Endothelial cell of umbilical vein (primary cell): ENCODE results near the gene ZMAT5. TPM values are rescaled to one million over a fixed set of nuclear protein-coding genes. Genes with fewer than 3 reads are reported as not detected.

ENCODE experiments used
- BruUV-seq: library from RNA; stranded (reverse); fragments of 400-500 nt; replicated peaks from 2 replicates; lab custom pipeline; 2021; lab: Mats Ljungman, UMichigan
- CTCF ChIA-PET: fragments of 300-600, 350-600 bp; sonication (Branson Sonifier 250); formaldehyde crosslinking; loops from one replicate; lab custom pipeline; 2021; ENCODE audit warnings: antibody characterized with exemption, inconsistent platforms; lab: Charles Lee
- POLR2A ChIA-PET: fragments of 300-600, 350-600 bp; sonication (Branson Sonifier 250); formaldehyde crosslinking; loops from one replicate; lab custom pipeline; 2021; ENCODE audit warnings: antibody characterized with exemption, inconsistent platforms; lab: Charles Lee
- DNase-seq: peaks from one replicate; pipeline ENCODE4 v3.0.0-alpha.2; 2011; ENCODE audit warnings: low read depth, low spot score
- FAIRE-seq: peaks from 2 replicates; lab custom pipeline; 2011; peaks lifted over from hg19 to GRCh38; lab: Jason Lieb, UNC
- H2AFZ ChIP-seq: 2 replicates; pipeline ENCODE4 v1.6.0; 2012; ENCODE audit warnings: low read depth, low read length, control low read depth, inconsistent platforms
- H3K27ac ChIP-seq: 2 replicates; pipeline ENCODE4 v1.5.1; 2011; ENCODE audit warnings: low read depth, mild to moderate bottlenecking, control low read depth, low read length, moderate library complexity; ENCODE audit not compliant: insufficient read depth
- H3K27me3 ChIP-seq, 2 experiments: 2 replicates each; pipeline versions ENCODE4 v1.6.0 to v1.6.1; 2011; ENCODE audit warnings: low read length in 2 of 2, mixed read lengths in 1 of 2; ENCODE audit not compliant: control insufficient read depth in 2 of 2, insufficient read depth in 2 of 2
- H3K36me3 ChIP-seq, 2 experiments: 2 replicates in 1 of 2; 3 replicates in 1 of 2; pipeline ENCODE4 v1.5.1; 2011; ENCODE audit warnings: low read length in 2 of 2, mild to moderate bottlenecking in 1 of 2, moderate library complexity in 1 of 2; ENCODE audit not compliant: control insufficient read depth in 2 of 2, insufficient read depth in 2 of 2; ENCODE audit errors: extremely low read depth in 1 of 2
- H3K4me1 ChIP-seq: 3 replicates; pipeline ENCODE4 v1.5.1; 2011; ENCODE audit warnings: mild to moderate bottlenecking, low read length; ENCODE audit not compliant: control insufficient read depth, insufficient read depth; ENCODE audit errors: extremely low read depth
- H3K4me2 ChIP-seq: 2 replicates; pipeline ENCODE4 v1.6.1; 2011; ENCODE audit warnings: low read length, control low read depth, mixed read lengths; ENCODE audit not compliant: insufficient read depth
- H3K4me3 ChIP-seq, 3 experiments: fragments of 200-600 bp in 1 of 3; sonication (generic), shearing (Covaris generic) in 1 of 3; replicated peaks in 1 of 3; 2 replicates each; pipeline ENCODE4 v1.5.1; 2011 to 2016; ENCODE audit warnings: control low read depth in 3 of 3, low read length in 3 of 3, mild to moderate bottlenecking in 2 of 3, inconsistent platforms in 1 of 3, low read depth in 1 of 3, moderate library complexity in 1 of 3; ENCODE audit not compliant: insufficient read depth in 1 of 3
- H3K79me2 ChIP-seq: 2 replicates; pipeline ENCODE4 v1.6.0; 2012; ENCODE audit warnings: low read length, inconsistent platforms; ENCODE audit not compliant: control insufficient read depth, insufficient read depth
- H3K9ac ChIP-seq: replicated peaks from 2 replicates; pipeline ENCODE3; 2011; ENCODE audit warnings: low read length, control low read depth; ENCODE audit not compliant: insufficient read depth; ENCODE audit errors: extremely low read depth
- H3K9me1 ChIP-seq: replicated peaks from 3 replicates; pipeline ENCODE4 v1.6.0; 2011; ENCODE audit warnings: mild to moderate bottlenecking, low read length; ENCODE audit not compliant: control insufficient read depth, insufficient read depth; ENCODE audit errors: extremely low read depth
- H3K9me3 ChIP-seq: replicated peaks from 2 replicates; pipeline ENCODE4 v1.5.1; 2012; ENCODE audit warnings: low read length, inconsistent platforms; ENCODE audit not compliant: control insufficient read depth, insufficient read depth
- H4K20me1 ChIP-seq: replicated peaks from 2 replicates; pipeline ENCODE3; 2011; ENCODE audit warnings: mild to moderate bottlenecking, low read length; ENCODE audit not compliant: control insufficient read depth, insufficient read depth; ENCODE audit errors: extremely low read depth
- EZH2 ChIP-seq: IDR thresholded peaks from 2 replicates; pipeline ENCODE4 v1.6.1; 2012; ENCODE audit warnings: borderline replicate concordance, low read depth, mild to moderate bottlenecking, moderate library complexity, low read length, inconsistent platforms; ENCODE audit not compliant: severe bottlenecking
- FOS ChIP-seq: IDR thresholded peaks from 2 replicates; pipeline ENCODE4 v1.6.1; 2011; ENCODE audit warnings: mild to moderate bottlenecking, low read length, moderate library complexity, borderline replicate concordance; ENCODE audit not compliant: insufficient read depth
- GATA2 ChIP-seq: IDR thresholded peaks from 2 replicates; pipeline ENCODE4 v1.7.0; 2011; ENCODE audit warnings: low read depth, mild to moderate bottlenecking, moderate library complexity, mixed read lengths, low read length; ENCODE audit not compliant: insufficient read length, insufficient read depth
- JUN ChIP-seq: IDR thresholded peaks from 2 replicates; pipeline ENCODE4 v1.6.1; 2011; ENCODE audit warnings: borderline replicate concordance, low read depth; ENCODE audit not compliant: insufficient read length, insufficient read depth
- MAX ChIP-seq: IDR thresholded peaks from 2 replicates; pipeline ENCODE4 v1.6.1; 2011; ENCODE audit not compliant: insufficient read depth, insufficient read length
- MYC ChIP-seq: IDR thresholded peaks from one replicate; pipeline ENCODE4 v1.6.1; 2011; ENCODE audit warnings: mild to moderate bottlenecking, low read depth, low read length
- POLR2A ChIP-seq: IDR thresholded peaks from 2 replicates; pipeline ENCODE4 v1.6.1; 2012; ENCODE audit warnings: low read depth, mild to moderate bottlenecking, control low read depth, low read length
- POLR2AphosphoS5 ChIP-seq: IDR thresholded peaks from 2 replicates; pipeline ENCODE4 v1.6.1; 2012; ENCODE audit warnings: low read depth, mild to moderate bottlenecking, control low read depth, low read length, moderate library complexity; ENCODE audit not compliant: insufficient read depth
- dilution Hi-C: fragments of 300-500 bp; cut with MboI; formaldehyde crosslinking; loops from one replicate; pipeline ENCODE4 v1.15.0; 2019; ENCODE audit warnings: low sequenced_read_pairs; ENCODE audit not compliant: extremely low pct_ligation_motif_present
- intact Hi-C: fragments of 100-400 bp; cut with micrococcal nuclease; formaldehyde crosslinking; loops from one replicate; pipeline ENCODE4 v1.10.0; 2022
- polyA plus RNA-seq, 4 experiments: library from polyadenylated mRNA; depleted of rRNA in 3 of 4; stranded (reverse) in 3 of 4; unstranded in 1 of 4; fragments of >200 nt; gene quantifications; 2 replicates each; pipeline versions ENCODE4 v1.2.1 to v1.2.3, GENCODE V29; 2011 to 2012; ENCODE audit warnings: missing spikeins in 1 of 4
- total RNA-seq: library from RNA; stranded (reverse); gene quantifications from 2 replicates; pipeline ENCODE4 v1.2.3, GENCODE V29; 2021
- TF ChIP-seq, protein P1 (sequence below), 2 donors: IDR thresholded peaks; 1 replicate in 1 of 2; 2 replicates in 1 of 2; pipeline ENCODE4 v1.5.1; 2011; ENCODE audit warnings: low read length in 2 of 2, mild to moderate bottlenecking in 2 of 2, moderate library complexity in 2 of 2, control low read depth in 1 of 2, inconsistent platforms in 1 of 2, low read depth in 1 of 2; ENCODE audit not compliant: insufficient read depth in 1 of 2; ENCODE audit errors: extremely low read depth in 1 of 2

ZMAT5 gene
- total and polyA plus RNA-seq, 2 donors (not counting 3 experiments of a cell fraction or from before 2014, with no cell fraction given), result 24.9 to 43.6 TPM

DNA sequence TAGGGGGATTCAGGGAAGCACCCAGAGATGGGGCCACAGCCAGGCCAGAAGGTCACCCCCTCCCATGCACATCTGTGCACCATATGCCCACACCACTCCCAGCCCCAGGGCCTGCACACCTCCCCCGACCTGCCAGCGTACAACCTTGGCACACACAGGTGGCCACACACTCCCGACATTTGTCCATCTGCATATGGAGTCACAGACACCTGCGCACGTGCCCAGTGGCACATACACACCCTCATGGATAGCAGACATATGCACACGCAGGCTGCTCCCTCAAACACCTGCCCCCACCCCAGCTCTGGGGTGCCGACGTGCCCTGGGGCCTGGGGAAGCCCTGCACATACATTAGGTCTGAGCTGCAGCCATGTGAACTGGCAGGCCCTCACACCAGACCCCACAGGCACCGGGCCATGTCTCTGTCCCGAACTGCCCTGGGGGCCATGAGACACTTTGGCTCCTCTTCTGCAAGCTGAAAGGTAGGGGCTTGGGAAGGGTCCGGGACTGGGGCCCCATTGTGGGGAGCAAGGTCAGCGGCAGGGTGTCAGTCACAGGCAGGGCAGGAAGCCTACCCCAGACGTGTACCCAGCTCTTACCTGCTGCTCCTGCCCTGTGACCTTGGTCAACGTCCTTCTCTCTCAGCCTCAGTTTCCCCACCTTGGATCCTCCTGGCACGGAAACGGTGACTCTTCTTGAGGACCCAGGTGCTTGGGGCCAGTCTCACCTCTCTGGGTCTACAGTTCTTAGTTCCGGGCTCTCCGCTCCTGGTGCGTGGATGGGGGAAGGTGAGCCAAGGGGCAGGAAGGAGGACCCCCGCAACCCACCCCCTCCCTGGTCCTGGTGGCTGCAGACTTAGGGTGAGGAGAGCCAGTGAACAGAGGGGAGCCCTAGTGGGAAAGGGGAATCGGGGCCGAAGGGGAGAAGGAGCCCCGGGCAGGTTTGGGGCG is 47.6 kb downstream of the ZMAT5 start:
- Histone ChIP-seq H3K4me1 (no peaks in the 10 kb centered on the region), H3K36me3 (no peaks in the 10 kb centered on the region), H4K20me1 (no peaks in the 10 kb centered on the region), H3K9me3 (no peaks in the 10 kb centered on the region), H3K27ac (no peak overlapping the region), H3K27me3 (peaks cover 15 to 19% of the 10 kb centered on the region in 2 experiments), H2AFZ (no peak overlapping the region), H3K4me2 (no peak overlapping the region), H3K9me1 (no peaks in the 10 kb centered on the region), H3K79me2 (no peaks in the 10 kb centered on the region), H3K4me3 (no peak overlapping the region), H3K9ac (no peak overlapping the region)
- CTCF ChIA-PET, result interaction anchor here (1.1 to 2.0 kb wide), 5 partner anchors 17 to 370 kb away, joined by 3 to 10 read pairs (median 4); no protein-coding TSS in a partner anchor
- FAIRE-seq, result no peak
- BruUV-seq, result no TSS peak
- no peak for TF ChIP-seq MYC
- peak; percentile 67 for TF ChIP-seq EZH2
- POLR2A ChIA-PET, result no interaction called here
- dilution Hi-C loops, result no loop called here
- no peak for DNase-seq
- intact Hi-C loops, result loop anchor here (10.0 kb wide), 1 partner anchor 244 kb away; no protein-coding TSS in a partner anchor

- ChIA-PET CTCF (interaction anchor here (1.1 to 2.0 kb wide), 6 partner anchors 9 to 371 kb away, joined by 3 to 10 read pairs (median 4); no protein-coding TSS in a partner anchor), POLR2A (no interaction called here)
- no peaks in the 10 kb centered on the region for H3K79me2 ChIP-seq
- dilution Hi-C loops (no loop called here), intact Hi-C loops (loop anchor here (10.0 kb wide), 1 partner anchor 243 kb away; no protein-coding TSS in a partner anchor)
- H4K20me1 ChIP-seq, result no peaks in the 10 kb centered on the region
- H3K4me3 ChIP-seq, result no peak overlapping the region
- no peaks in the 10 kb centered on the region for H3K36me3 ChIP-seq
- H3K9ac ChIP-seq, result no peak overlapping the region
- H3K27ac ChIP-seq, result no peak overlapping the region
- H2AFZ ChIP-seq, result no peak overlapping the region
- no peak for FAIRE-seq
- no peak overlapping the region for H3K4me2 ChIP-seq
- TF ChIP-seq POLR2A (no peak), MAX (no peak), EZH2 (no peak), FOS (no peak), GATA2 (no peak), MYC (no peak), POLR2AphosphoS5 (no peak), JUN (no peak)
- TF ChIP-seq, protein P1, sequence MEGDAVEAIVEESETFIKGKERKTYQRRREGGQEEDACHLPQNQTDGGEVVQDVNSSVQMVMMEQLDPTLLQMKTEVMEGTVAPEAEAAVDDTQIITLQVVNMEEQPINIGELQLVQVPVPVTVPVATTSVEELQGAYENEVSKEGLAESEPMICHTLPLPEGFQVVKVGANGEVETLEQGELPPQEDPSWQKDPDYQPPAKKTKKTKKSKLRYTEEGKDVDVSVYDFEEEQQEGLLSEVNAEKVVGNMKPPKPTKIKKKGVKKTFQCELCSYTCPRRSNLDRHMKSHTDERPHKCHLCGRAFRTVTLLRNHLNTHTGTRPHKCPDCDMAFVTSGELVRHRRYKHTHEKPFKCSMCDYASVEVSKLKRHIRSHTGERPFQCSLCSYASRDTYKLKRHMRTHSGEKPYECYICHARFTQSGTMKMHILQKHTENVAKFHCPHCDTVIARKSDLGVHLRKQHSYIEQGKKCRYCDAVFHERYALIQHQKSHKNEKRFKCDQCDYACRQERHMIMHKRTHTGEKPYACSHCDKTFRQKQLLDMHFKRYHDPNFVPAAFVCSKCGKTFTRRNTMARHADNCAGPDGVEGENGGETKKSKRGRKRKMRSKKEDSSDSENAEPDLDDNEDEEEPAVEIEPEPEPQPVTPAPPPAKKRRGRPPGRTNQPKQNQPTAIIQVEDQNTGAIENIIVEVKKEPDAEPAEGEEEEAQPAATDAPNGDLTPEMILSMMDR (IDR thresholded peaks at IDR 0.05; ENCODE audit: extremely low read depth in 1 of 2, insufficient read depth in 1 of 2, low read depth in 1 of 2, low read length in 2 of 2), result no peak
- BruUV-seq, result no TSS peak
- H3K9me1 ChIP-seq, result no peaks in the 10 kb centered on the region
- no peaks in the 10 kb centered on the region for H3K4me1 ChIP-seq
- DNase-seq, result no peak
- H3K9me3 ChIP-seq, result no peaks in the 10 kb centered on the region
- H3K27me3 ChIP-seq, result peaks cover 15 to 19% of the 10 kb centered on the region in 2 experiments
Observed at GRCh38 chr22:29717789-29718188, 49.0 kb downstream of the ZMAT5 start.
